Gastrocnemius medialis (tissue), 4 donors: ENCODE measurements around the gene ATAD3A.

Experiments
- CTCF ChIP-seq, 5 experiments: fragments of 450-650 bp in 3 of 5; fragments of 200-600 bp in 2 of 5; sonication (generic) in 2 of 5; IDR thresholded peaks in 4 of 5; conservative IDR thresholded peaks in 1 of 5; 1 replicate in 4 of 5; 2 replicates in 1 of 5; pipeline ENCODE4 v1.5.1; 2016 to 2019; ENCODE audit warnings: antibody characterized with exemption in 5 of 5, mild to moderate bottlenecking in 3 of 5, moderate library complexity in 3 of 5
- POLR2A ChIP-seq, 2 donors: fragments of 450-650 bp; IDR thresholded peaks; one replicate each; pipeline ENCODE4 v1.6.1; 2017; ENCODE audit warnings: antibody characterized with exemption in 2 of 2, mild to moderate bottlenecking in 2 of 2, moderate library complexity in 2 of 2

GRCh38 chr1:1528301-1529267, 16.6 kb downstream of the ATAD3A start:
- TF ChIP-seq CTCF (IDR thresholded peaks at IDR 0.05 in 4 of 5, conservative IDR thresholded peaks at IDR 0.05 in 1 of 5) (no peak), POLR2A (IDR thresholded peaks at IDR 0.05) (no peak)
